ENCODE results near the gene SFXN2.

DNA sequence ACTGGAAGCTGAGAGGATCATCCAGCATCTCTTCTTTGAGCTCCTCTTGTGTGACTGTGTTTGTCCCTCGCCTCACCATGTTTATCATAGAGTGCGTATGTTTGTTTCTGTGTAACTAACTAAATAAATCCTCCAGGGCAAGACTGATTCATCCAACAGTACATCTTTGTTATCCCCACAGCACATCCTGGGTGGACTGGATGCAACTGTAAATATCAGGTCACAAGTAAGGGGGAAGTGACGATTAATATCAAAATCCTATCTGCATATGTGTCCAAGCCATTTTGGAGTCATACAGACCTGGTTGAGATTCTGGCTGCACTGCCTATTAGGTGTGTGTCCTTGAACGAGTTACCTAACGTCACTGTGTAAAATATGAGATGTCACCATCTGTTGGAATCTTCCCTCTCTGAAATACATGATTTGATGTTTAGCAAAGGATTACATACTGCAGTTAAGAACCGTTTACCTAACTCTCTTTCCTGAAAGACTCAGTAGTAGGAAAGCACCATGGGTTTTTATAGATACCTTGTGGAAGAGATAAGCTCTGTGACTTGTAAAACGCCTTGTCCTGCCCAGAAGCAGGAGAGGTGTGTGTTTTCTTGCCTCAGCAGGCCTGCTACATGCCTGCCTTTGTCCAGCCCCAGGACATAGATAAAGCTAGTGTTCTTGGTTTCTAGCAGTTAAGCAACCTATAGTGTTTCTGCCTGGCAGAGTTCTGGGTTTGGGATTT lies 55.1 kb downstream of the SFXN2 start:
- TF ChIP-seq POLR2AphosphoS5 (IDR thresholded peaks at IDR 0.05; ENCODE audit: low read depth): no peak
- TF ChIP-seq EZH2 (IDR thresholded peaks at IDR 0.05; ENCODE audit: low read depth, unreplicated experiment): no peak
- TF ChIP-seq, protein P1, sequence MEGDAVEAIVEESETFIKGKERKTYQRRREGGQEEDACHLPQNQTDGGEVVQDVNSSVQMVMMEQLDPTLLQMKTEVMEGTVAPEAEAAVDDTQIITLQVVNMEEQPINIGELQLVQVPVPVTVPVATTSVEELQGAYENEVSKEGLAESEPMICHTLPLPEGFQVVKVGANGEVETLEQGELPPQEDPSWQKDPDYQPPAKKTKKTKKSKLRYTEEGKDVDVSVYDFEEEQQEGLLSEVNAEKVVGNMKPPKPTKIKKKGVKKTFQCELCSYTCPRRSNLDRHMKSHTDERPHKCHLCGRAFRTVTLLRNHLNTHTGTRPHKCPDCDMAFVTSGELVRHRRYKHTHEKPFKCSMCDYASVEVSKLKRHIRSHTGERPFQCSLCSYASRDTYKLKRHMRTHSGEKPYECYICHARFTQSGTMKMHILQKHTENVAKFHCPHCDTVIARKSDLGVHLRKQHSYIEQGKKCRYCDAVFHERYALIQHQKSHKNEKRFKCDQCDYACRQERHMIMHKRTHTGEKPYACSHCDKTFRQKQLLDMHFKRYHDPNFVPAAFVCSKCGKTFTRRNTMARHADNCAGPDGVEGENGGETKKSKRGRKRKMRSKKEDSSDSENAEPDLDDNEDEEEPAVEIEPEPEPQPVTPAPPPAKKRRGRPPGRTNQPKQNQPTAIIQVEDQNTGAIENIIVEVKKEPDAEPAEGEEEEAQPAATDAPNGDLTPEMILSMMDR (conservative IDR thresholded peaks at IDR 0.05; ENCODE audit: low read depth in 2 of 2): no peak
- TF ChIP-seq, protein P2, sequence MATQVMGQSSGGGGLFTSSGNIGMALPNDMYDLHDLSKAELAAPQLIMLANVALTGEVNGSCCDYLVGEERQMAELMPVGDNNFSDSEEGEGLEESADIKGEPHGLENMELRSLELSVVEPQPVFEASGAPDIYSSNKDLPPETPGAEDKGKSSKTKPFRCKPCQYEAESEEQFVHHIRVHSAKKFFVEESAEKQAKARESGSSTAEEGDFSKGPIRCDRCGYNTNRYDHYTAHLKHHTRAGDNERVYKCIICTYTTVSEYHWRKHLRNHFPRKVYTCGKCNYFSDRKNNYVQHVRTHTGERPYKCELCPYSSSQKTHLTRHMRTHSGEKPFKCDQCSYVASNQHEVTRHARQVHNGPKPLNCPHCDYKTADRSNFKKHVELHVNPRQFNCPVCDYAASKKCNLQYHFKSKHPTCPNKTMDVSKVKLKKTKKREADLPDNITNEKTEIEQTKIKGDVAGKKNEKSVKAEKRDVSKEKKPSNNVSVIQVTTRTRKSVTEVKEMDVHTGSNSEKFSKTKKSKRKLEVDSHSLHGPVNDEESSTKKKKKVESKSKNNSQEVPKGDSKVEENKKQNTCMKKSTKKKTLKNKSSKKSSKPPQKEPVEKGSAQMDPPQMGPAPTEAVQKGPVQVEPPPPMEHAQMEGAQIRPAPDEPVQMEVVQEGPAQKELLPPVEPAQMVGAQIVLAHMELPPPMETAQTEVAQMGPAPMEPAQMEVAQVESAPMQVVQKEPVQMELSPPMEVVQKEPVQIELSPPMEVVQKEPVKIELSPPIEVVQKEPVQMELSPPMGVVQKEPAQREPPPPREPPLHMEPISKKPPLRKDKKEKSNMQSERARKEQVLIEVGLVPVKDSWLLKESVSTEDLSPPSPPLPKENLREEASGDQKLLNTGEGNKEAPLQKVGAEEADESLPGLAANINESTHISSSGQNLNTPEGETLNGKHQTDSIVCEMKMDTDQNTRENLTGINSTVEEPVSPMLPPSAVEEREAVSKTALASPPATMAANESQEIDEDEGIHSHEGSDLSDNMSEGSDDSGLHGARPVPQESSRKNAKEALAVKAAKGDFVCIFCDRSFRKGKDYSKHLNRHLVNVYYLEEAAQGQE (IDR thresholded peaks at IDR 0.05; ENCODE audit: unreplicated experiment): no peak
- no peak for TF ChIP-seq EZH2phosphoT487 (IDR thresholded peaks at IDR 0.05; ENCODE audit: unreplicated experiment)
- TF ChIP-seq, protein P3, sequence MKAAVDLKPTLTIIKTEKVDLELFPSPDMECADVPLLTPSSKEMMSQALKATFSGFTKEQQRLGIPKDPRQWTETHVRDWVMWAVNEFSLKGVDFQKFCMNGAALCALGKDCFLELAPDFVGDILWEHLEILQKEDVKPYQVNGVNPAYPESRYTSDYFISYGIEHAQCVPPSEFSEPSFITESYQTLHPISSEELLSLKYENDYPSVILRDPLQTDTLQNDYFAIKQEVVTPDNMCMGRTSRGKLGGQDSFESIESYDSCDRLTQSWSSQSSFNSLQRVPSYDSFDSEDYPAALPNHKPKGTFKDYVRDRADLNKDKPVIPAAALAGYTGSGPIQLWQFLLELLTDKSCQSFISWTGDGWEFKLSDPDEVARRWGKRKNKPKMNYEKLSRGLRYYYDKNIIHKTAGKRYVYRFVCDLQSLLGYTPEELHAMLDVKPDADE (IDR thresholded peaks at IDR 0.05): no peak
- TF ChIP-seq, protein P4, sequence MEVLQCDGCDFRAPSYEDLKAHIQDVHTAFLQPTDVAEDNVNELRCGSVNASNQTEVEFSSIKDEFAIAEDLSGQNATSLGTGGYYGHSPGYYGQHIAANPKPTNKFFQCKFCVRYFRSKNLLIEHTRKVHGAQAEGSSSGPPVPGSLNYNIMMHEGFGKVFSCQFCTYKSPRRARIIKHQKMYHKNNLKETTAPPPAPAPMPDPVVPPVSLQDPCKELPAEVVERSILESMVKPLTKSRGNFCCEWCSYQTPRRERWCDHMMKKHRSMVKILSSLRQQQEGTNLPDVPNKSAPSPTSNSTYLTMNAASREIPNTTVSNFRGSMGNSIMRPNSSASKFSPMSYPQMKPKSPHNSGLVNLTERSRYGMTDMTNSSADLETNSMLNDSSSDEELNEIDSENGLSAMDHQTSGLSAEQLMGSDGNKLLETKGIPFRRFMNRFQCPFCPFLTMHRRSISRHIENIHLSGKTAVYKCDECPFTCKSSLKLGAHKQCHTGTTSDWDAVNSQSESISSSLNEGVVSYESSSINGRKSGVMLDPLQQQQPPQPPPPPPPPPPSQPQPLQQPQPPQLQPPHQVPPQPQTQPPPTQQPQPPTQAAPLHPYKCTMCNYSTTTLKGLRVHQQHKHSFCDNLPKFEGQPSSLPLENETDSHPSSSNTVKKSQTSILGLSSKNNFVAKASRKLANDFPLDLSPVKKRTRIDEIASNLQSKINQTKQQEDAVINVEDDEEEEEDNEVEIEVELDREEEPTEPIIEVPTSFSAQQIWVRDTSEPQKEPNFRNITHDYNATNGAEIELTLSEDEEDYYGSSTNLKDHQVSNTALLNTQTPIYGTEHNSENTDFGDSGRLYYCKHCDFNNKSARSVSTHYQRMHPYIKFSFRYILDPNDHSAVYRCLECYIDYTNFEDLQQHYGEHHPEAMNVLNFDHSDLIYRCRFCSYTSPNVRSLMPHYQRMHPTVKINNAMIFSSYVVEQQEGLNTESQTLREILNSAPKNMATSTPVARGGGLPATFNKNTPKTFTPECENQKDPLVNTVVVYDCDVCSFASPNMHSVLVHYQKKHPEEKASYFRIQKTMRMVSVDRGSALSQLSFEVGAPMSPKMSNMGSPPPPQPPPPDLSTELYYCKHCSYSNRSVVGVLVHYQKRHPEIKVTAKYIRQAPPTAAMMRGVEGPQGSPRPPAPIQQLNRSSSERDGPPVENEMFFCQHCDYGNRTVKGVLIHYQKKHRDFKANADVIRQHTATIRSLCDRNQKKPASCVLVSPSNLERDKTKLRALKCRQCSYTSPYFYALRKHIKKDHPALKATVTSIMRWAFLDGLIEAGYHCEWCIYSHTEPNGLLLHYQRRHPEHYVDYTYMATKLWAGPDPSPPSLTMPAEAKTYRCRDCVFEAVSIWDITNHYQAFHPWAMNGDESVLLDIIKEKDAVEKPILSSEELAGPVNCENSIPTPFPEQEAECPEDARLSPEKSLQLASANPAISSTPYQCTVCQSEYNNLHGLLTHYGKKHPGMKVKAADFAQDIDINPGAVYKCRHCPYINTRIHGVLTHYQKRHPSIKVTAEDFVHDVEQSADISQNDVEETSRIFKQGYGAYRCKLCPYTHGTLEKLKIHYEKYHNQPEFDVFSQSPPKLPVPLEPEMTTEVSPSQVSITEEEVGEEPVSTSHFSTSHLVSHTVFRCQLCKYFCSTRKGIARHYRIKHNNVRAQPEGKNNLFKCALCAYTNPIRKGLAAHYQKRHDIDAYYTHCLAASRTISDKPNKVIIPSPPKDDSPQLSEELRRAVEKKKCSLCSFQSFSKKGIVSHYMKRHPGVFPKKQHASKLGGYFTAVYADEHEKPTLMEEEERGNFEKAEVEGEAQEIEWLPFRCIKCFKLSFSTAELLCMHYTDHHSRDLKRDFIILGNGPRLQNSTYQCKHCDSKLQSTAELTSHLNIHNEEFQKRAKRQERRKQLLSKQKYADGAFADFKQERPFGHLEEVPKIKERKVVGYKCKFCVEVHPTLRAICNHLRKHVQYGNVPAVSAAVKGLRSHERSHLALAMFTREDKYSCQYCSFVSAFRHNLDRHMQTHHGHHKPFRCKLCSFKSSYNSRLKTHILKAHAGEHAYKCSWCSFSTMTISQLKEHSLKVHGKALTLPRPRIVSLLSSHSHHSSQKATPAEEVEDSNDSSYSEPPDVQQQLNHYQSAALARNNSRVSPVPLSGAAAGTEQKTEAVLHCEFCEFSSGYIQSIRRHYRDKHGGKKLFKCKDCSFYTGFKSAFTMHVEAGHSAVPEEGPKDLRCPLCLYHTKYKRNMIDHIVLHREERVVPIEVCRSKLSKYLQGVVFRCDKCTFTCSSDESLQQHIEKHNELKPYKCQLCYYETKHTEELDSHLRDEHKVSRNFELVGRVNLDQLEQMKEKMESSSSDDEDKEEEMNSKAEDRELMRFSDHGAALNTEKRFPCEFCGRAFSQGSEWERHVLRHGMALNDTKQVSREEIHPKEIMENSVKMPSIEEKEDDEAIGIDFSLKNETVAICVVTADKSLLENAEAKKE (CRISPR knock-in tag; IDR thresholded peaks at IDR 0.05): no peak
- TF ChIP-seq JUNB (IDR thresholded peaks at IDR 0.05; ENCODE audit: unreplicated experiment): no peak
- TF ChIP-seq CREB1 (CRISPR knock-in tag; IDR thresholded peaks at IDR 0.05; ENCODE audit: low read depth): no peak
- no peak for TF ChIP-seq NANOG (IDR thresholded peaks at IDR 0.05; ENCODE audit: borderline replicate concordance)
- TF ChIP-seq ZNF331 (CRISPR knock-in tag; IDR thresholded peaks at IDR 0.05; ENCODE audit: low read depth): no peak

Measured in GM23338 (cell line).